Activated T-helper 9 cell treated with anti-CD3 and anti-CD28 coated beads, Interleukin-2, amount 50 U/mL, for 16 hours (primary cell): ENCODE results near the gene OR51V1.

ENCODE experiments used
- DNase-seq: peaks from one replicate; pipeline ENCODE4 v3.0.0-alpha.2; 2020; ENCODE audit warnings: low read depth

OR51V1 gene

GRCh38 chr11:5230266-5230665 lies 29.8 kb upstream of the OR51V1 start:
- no peak for DNase-seq

GRCh38 chr11:5229796-5230195 lies 29.3 kb upstream of the OR51V1 start:
- DNase-seq: no peak

- DNase-seq: no peak
Observed at GRCh38 chr11:5229356-5229755, 28.9 kb upstream of the OR51V1 start.

- DNase-seq: no peak
Observed at GRCh38 chr11:5228124-5228523, 27.6 kb upstream of the OR51V1 start.

GRCh38 chr11:5227681-5228080 lies 27.2 kb upstream of the OR51V1 start:
- DNase-seq: no peak

GRCh38 chr11:5226732-5227310 lies 26.3 kb upstream of the OR51V1 start, which contains the start of gene HBB:
HBB (minus strand) TSS chr11:5227071; CDS start chr11:5227021, 50 bp downstream.
- no peak for DNase-seq

GRCh38 chr11:5225480-5225871 lies 25.0 kb upstream of the OR51V1 start:
- no peak for DNase-seq

GRCh38 chr11:5224538-5225479 lies 24.3 kb upstream of the OR51V1 start:
- DNase-seq: no peak

- no peak for DNase-seq
Observed at GRCh38 chr11:5223686-5224085, 23.2 kb upstream of the OR51V1 start.

GRCh38 chr11:5223146-5223545 lies 22.7 kb upstream of the OR51V1 start:
- DNase-seq: no peak

- DNase-seq: no peak
Observed at GRCh38 chr11:5210376-5210885, 9.9 kb upstream of the OR51V1 start.

- DNase-seq: no peak
Observed at GRCh38 chr11:5204787-5205186, 4.3 kb upstream of the OR51V1 start.

GRCh38 chr11:5203366-5203765 lies 2.9 kb upstream of the OR51V1 start:
- DNase-seq: no peak

- DNase-seq: no peak
Observed at GRCh38 chr11:5198285-5198684, 2.2 kb downstream of the OR51V1 start.

GRCh38 chr11:5197536-5197935 lies 2.9 kb downstream of the OR51V1 start:
- DNase-seq: no peak

GRCh38 chr11:5196731-5197130 lies 3.8 kb downstream of the OR51V1 start:
- no peak for DNase-seq

GRCh38 chr11:5196067-5196466 lies 4.4 kb downstream of the OR51V1 start:
- no peak for DNase-seq

GRCh38 chr11:5192738-5193137 lies 7.7 kb downstream of the OR51V1 start:
- DNase-seq: no peak

- no peak for DNase-seq
Observed at GRCh38 chr11:5188201-5188600, 12.3 kb downstream of the OR51V1 start.

GRCh38 chr11:5178046-5178837 lies 22.2 kb downstream of the OR51V1 start:
- no peak for DNase-seq

GRCh38 chr11:5174934-5175333 lies 25.5 kb downstream of the OR51V1 start:
- no peak for DNase-seq

GRCh38 chr11:5171856-5172255 lies 28.6 kb downstream of the OR51V1 start:
- DNase-seq: no peak
